GM21528 (cell line): ENCODE measurements around the gene KSR1.

Experiments
- ATAC-seq: cut with Tn5 transposase; IDR thresholded peaks from one replicate; pipeline ENCODE4 v1.9.1; 2021; ENCODE audit warnings: mild to moderate bottlenecking, moderate library complexity; ENCODE audit not compliant: unreplicated experiment, low FRiP score

Gene KSR1

GRCh38 chr17:27601975-27602302, 145.7 kb downstream of the KSR1 start:
- ATAC-seq, result no peak

GRCh38 chr17:27602721-27603420, 146.6 kb downstream of the KSR1 start:
- ATAC-seq, result peak; percentile 50

GRCh38 chr17:27603421-27603770, 147.1 kb downstream of the KSR1 start:
- no peak for ATAC-seq

GRCh38 chr17:27603880-27604794, 147.9 kb downstream of the KSR1 start:
- no peak for ATAC-seq

- ATAC-seq, result no peak
Observed at GRCh38 chr17:27605409-27605808, 149.2 kb downstream of the KSR1 start.

- no peak for ATAC-seq
Observed at GRCh38 chr17:27607521-27608091, 151.4 kb downstream of the KSR1 start.

- no peak for ATAC-seq
Observed at GRCh38 chr17:27608328-27609230, 152.3 kb downstream of the KSR1 start.

- ATAC-seq, result no peak
Observed at GRCh38 chr17:27609611-27610303, 153.5 kb downstream of the KSR1 start.

- ATAC-seq, result no peak
Observed at GRCh38 chr17:27610304-27610677, 154.0 kb downstream of the KSR1 start.

GRCh38 chr17:27612160-27612770, 156.0 kb downstream of the KSR1 start:
- ATAC-seq, result no peak

- no peak for ATAC-seq
Observed at GRCh38 chr17:27613433-27613832, 157.2 kb downstream of the KSR1 start.

GRCh38 chr17:27615121-27615520, 158.9 kb downstream of the KSR1 start:
- no peak for ATAC-seq

- ATAC-seq, result no peak
Observed at GRCh38 chr17:27616414-27616813, 160.2 kb downstream of the KSR1 start.

GRCh38 chr17:27618417-27618816, 162.2 kb downstream of the KSR1 start:
- no peak for ATAC-seq

GRCh38 chr17:27620721-27621120, 164.5 kb downstream of the KSR1 start:
- no peak for ATAC-seq

- no peak for ATAC-seq
Observed at GRCh38 chr17:27621536-27621935, 165.3 kb downstream of the KSR1 start.

GRCh38 chr17:27621942-27622559, 165.8 kb downstream of the KSR1 start:
- ATAC-seq, result no peak

- ATAC-seq, result no peak
Observed at GRCh38 chr17:27622986-27623385, 166.7 kb downstream of the KSR1 start.

- no peak for ATAC-seq
Observed at GRCh38 chr17:27623614-27624013, 167.4 kb downstream of the KSR1 start.
